Activated T-cell treated with anti-CD3 and anti-CD28 coated beads, Interleukin-2, amount 50 U/mL, for 24 hours (primary cell): ENCODE data around the gene ISY1.
A peak's percentile ranks its signal among the peaks of the same experiment; 100 is the strongest.
"Not testable (repeated sequence)": the region's sequence is repeated elsewhere in the genome, so short reads cannot be mapped to it uniquely, and the experiment has no call there.

Experiments
- DNase-seq: peaks from one replicate; pipeline ENCODE4 v3.0.0-alpha.2; 2020
- H3K27ac Mint-ChIP-seq: 2 replicates; pipeline ENCODE4 v1.8.0; 2020; ENCODE audit warnings: mild to moderate bottlenecking, mixed read lengths
- H3K27me3 Mint-ChIP-seq: 2 replicates; pipeline ENCODE4 v1.8.0; 2020; ENCODE audit warnings: mixed read lengths
- H3K36me3 Mint-ChIP-seq: 2 replicates; pipeline ENCODE4 v1.8.0; 2020; ENCODE audit warnings: low read depth, mixed read lengths
- H3K4me1 Mint-ChIP-seq: 2 replicates; pipeline ENCODE4 v1.8.0; 2020; ENCODE audit warnings: low read depth, mixed read lengths
- H3K4me3 Mint-ChIP-seq: 2 replicates; pipeline ENCODE4 v1.8.0; 2020; ENCODE audit warnings: mild to moderate bottlenecking, moderate library complexity, mixed read lengths
- H3K9me3 Mint-ChIP-seq: 2 replicates; pipeline ENCODE4 v1.8.0; 2020; ENCODE audit warnings: mixed read lengths

The ISY1 gene

DNA sequence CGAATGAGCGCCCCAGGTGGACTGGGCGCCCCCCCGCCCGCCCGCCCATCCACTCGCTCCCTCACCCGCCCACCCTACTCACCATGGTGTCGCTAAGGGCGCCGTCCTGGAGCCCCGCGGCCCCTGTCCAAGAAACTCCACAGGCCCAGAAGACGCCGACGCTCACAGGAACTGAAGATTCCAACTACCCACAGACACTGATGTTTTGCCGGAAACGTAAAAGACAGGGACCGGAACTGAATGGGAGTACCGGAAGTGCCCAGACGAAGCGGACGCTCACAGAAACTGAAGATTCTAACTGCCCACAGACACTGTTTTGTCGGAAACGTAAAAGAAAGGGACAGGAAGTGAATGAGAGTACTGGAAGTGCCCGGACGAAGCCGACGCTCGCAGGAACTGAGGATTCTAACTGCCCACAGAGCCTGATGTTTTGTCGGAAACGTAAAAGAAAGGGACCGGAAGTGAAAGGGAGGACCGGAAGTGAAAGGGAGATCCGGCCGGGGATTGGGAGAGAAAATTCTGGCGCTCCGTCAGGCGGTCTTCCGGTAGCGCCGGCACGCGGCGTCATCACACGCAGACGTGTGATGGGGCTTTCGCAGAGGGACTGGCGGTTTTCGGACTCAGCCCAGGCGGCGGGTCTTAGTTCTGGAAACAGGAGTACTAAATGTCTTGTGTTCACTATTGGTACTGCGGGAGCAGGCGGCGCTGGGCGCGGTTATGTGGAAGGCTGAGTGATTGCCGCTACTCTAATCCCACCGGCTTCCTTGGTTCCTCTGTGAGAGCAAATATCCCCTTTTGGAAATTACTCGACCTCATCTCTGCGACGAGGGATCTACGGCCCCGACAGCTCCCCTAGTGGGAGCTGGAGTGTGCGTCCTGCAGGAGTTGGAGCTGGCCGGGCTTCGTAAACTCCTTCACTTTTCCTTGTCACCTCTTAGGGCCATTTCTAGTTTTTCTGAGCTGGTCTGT, at the start of gene ISY1:
ISY1 (minus strand) TSS at position 173 of the 969 bp plus-strand sequence; CDS start at position 85, 88 bp downstream.
- Mint-ChIP-seq H3K27ac (peak within 1 kb of the TSS; percentile 99), H3K4me3 (peak within 1 kb of the TSS; percentile 87), H3K36me3 (peaks cover 78% of the 10 kb centered on the region), H3K4me1 (peaks cover 39% of the 10 kb centered on the region), H3K9me3 (no peaks in the 10 kb centered on the region), H3K27me3 (no peaks in the 10 kb centered on the region)
- peak; percentile 90 for DNase-seq

DNA sequence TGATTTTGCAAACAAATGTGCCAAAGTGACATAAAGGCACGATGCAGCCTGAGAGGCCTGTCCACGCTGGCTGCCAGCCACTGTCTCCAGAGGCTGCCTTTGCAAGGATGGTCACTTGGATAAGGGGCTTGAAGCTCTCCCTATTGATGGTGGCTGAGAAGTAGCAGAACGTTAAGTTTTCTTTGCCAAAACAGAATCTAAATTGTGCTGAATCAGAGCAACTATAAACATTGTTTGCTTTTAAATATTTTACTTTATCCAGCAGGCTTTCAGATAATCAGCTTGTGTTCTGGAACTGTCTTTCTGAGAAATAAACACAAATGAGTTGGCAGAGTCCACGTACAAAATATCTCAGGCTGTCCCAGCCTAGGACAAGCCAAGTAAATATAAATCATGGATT, 46.6 kb upstream of the ISY1 start:
- H3K4me3 Mint-ChIP-seq = no peak overlapping the region
- H3K36me3 Mint-ChIP-seq = no peaks in the 10 kb centered on the region
- no peak overlapping the region for H3K27ac Mint-ChIP-seq
- H3K9me3 Mint-ChIP-seq = no peaks in the 10 kb centered on the region
- peaks cover 3% of the 10 kb centered on the region for H3K27me3 Mint-ChIP-seq
- no peak for DNase-seq
- H3K4me1 Mint-ChIP-seq = no peaks in the 10 kb centered on the region

DNA sequence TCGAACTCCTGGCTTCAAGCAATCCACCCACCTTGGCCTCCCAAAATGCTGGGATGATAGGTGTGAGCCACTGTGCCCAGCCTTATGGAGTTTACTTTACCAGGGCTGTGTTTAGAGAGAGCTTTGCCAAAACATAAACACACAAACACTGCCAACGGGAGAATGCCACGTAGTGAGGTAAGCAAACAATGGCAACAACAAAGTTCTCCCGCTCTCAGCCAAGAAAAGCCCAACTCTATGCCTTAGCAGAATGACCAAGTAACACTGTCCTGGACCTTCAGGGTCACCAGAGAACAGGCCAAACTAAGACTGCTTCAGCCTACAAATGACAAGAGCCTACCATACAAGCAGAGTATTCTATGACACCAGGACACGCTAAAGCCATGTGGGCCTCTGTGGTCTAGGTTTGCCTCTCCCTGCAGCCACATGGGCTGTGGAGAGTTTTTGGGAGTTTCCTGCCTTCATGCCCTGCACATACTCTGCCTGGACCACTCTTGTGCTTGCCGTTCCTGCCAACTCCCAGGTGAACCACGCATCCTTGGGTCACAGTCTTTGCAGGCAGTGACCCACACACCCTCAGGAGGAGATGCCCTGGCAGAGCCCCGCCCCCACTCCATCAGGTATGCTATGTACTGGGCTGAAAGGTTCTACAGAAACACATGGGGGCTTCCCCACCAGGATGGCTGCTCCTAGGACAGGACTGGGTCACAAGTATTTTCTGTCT, 44.4 kb upstream of the ISY1 start:
- Mint-ChIP-seq H3K36me3 (no peaks in the 10 kb centered on the region), H3K27me3 (peaks cover 2% of the 10 kb centered on the region)
- DNase-seq = no peak

DNA sequence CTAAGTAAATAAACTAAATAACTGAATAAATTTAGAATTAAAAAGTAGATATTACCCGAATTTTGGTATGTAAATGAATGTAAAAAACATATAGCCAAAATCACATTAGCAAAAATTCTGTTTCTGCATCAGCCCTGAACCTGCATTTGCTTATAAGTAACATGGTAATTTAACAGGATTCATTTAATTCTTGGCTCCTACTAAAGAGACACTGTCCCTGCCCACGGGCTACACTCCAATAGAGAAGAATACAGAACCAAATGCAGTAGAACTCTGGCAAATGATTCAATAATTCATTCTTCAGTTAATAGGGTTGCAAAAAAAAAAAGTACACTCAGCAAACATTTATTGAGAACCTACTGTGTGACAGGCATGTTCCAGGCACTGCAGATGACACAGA, 43.6 kb upstream of the ISY1 start:
- Mint-ChIP-seq H3K27me3 (no peaks in the 10 kb centered on the region), H3K4me3 (no peak overlapping the region), H3K36me3 (no peaks in the 10 kb centered on the region), H3K9me3 (no peaks in the 10 kb centered on the region), H3K4me1 (no peaks in the 10 kb centered on the region), H3K27ac (no peak overlapping the region)
- no peak for DNase-seq

More for the DNA sequence above, 44.4 kb upstream of the ISY1 start:
- no peaks in the 10 kb centered on the region for H3K4me1 Mint-ChIP-seq
- no peak overlapping the region for H3K4me3 Mint-ChIP-seq
- no peak overlapping the region for H3K27ac Mint-ChIP-seq
- H3K9me3 Mint-ChIP-seq = no peaks in the 10 kb centered on the region

DNA sequence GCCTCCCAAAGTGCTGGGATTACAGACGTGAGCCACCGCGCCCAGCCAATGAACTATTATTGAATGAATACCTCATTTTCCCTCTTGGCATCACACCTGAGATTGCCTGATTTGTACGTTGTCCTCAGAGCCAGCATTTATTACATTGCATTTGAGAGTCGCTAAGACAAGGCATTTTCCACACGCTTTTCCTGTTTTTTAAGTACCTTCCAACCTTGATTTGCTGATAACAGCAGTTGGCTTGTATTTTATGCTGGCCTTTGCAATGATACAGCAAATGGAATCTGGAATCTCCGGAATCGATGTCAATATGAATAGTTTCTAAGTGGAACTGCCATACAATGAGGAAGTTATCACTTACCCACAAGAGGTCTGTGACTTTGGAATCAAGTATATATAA, 38.5 kb upstream of the ISY1 start:
- H3K36me3 Mint-ChIP-seq = no peaks in the 10 kb centered on the region

DNA sequence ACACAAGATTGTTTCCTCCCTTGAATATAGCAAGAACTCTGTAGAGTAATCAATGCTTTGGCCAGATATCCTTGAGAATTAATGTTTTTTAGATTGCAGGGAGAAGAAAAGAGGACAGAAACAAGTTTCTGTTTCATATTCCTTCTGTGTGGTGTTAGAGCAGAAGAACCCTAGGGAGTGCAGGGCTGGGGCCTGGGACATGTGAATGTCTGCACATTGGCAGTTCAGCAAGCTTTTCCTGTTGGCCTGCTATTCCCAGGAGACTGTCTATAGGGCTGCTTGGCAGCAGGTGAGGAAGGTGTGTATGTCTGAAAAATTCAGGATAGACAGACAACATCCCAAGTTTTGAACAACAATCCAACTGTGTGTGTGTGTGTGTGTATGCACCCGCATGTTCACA, 36.5 kb upstream of the ISY1 start:
- Mint-ChIP-seq H3K27ac (no peak overlapping the region), H3K36me3 (no peaks in the 10 kb centered on the region), H3K4me1 (peaks cover 9% of the 10 kb centered on the region), H3K9me3 (no peaks in the 10 kb centered on the region), H3K27me3 (no peaks in the 10 kb centered on the region), H3K4me3 (no peak overlapping the region)
- DNase-seq = no peak

More for the DNA sequence above, 38.5 kb upstream of the ISY1 start:
- H3K4me1 Mint-ChIP-seq = peaks cover 9% of the 10 kb centered on the region
- H3K4me3 Mint-ChIP-seq = no peak overlapping the region
- H3K27ac Mint-ChIP-seq = no peak overlapping the region
- no peaks in the 10 kb centered on the region for H3K9me3 Mint-ChIP-seq
- DNase-seq = no peak
- H3K27me3 Mint-ChIP-seq = no peaks in the 10 kb centered on the region

DNA sequence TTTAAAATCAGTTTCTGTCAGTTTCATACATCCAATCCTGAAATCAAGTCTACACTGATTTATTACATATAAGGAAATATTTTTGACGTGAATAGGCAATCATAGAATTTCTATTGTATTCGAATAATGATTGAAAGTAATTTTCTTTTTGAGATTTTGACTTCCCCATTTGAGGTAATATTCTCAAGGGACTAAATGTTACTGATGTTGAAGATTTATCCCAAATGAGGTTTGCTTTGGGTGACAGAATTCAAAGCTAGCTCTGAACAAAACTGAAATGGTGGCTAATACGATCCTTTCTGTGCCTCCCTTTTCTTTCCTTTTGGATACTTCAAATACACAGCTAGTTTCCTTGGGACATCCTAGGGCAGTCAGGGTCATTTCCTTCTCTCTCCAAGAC, 35.7 kb upstream of the ISY1 start:
- Mint-ChIP-seq H3K36me3 (no peaks in the 10 kb centered on the region), H3K4me1 (peaks cover 9% of the 10 kb centered on the region), H3K27me3 (no peaks in the 10 kb centered on the region), H3K27ac (no peak overlapping the region), H3K4me3 (no peak overlapping the region), H3K9me3 (no peaks in the 10 kb centered on the region)
- DNase-seq = no peak

DNA sequence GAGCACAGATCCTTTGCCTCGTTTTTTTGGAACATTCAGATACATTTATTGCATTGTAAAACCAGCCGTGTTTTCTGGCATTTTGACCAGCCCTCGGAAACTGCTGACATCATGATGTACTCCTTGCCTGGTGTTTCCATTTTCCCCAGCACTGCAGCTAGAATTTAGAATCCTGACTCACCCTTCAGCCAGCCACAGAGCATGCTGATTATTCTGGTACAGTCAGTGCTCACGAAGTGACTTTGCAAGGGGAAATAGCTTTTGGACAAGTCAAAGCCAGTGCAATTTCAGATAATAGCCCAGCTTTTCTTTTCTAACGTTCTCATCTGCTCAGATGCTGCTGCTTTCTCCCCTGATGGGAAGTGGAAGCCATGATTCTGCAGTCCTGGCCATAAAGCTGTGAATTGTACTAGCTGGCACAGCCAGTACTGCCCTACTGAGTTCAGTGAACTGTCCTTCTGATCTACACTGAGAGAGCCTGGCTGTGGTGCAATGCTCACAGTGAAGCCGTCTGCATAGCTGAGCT, 34.9 kb upstream of the ISY1 start:
- Mint-ChIP-seq H3K4me1 (peaks cover 9% of the 10 kb centered on the region), H3K4me3 (no peak overlapping the region), H3K9me3 (no peaks in the 10 kb centered on the region), H3K36me3 (no peaks in the 10 kb centered on the region), H3K27me3 (no peaks in the 10 kb centered on the region), H3K27ac (peak overlapping the region; percentile 44)
- no peak for DNase-seq

DNA sequence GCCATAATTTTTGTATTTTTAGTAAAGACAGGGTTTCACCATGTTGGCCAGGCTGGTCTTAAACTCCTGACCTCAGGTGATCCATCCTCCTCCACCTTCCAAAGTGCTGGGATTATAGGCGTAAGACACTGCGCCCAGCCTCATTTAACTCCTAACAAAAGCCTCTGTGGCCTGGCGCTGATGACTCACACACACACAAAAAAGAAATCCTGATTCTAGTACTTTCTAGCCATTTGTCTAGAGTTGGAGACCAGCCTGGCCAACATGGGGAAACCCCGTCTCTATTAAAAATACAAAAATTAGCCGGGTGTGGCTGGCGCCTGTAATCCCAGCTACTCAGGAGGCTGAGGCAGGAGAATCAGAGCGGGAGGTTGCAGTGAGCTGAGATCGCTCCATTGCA, 28.9 kb upstream of the ISY1 start:
- peaks cover 12% of the 10 kb centered on the region for H3K4me1 Mint-ChIP-seq
- not testable (repeated sequence) for H3K4me3 Mint-ChIP-seq, H3K27me3 Mint-ChIP-seq, DNase-seq, H3K36me3 Mint-ChIP-seq, H3K9me3 Mint-ChIP-seq, H3K27ac Mint-ChIP-seq

DNA sequence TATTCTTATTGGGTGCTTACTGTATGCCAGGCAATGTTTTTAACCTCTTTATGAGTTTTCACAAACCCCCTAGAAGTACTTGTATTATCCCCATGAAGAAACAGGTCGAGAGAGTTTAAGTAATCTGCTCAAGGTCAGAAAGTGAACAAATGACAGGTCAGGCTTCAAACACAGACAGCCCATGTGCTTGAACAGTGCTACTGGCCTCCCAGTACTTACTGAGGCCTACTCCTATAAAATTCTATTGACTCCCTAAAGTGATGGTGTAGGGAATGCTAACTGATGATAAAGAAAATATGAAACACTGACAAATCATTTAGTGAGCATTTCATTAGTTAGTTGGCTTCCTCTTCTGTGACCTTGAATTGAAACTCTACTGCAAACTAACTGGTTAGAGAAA, 27.0 kb upstream of the ISY1 start:
- H3K27ac Mint-ChIP-seq = peak overlapping the region; percentile 81
- no peak for DNase-seq
- H3K4me3 Mint-ChIP-seq = no peak overlapping the region
- no peaks in the 10 kb centered on the region for H3K9me3 Mint-ChIP-seq
- peaks cover 17% of the 10 kb centered on the region for H3K36me3 Mint-ChIP-seq
- H3K27me3 Mint-ChIP-seq = no peaks in the 10 kb centered on the region
- H3K4me1 Mint-ChIP-seq = peaks cover 14% of the 10 kb centered on the region

DNA sequence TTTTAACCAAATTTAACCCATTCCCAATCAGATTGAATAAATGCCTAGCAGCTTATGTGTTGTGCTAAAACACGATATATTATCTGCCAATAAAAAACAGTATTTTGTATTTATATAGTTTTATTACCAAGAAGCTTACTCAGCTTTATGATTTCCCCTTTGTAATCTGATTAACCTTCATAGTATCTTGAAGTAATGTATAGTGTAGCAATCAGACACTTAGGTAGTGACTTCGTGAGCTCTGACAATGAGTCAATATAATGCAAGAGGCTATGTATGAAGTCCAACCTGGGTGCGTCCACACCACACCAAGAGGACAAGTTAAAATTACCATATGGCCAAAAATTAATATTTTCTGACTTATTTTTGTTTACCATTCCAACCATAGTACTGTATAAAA, 24.9 kb upstream of the ISY1 start:
- Mint-ChIP-seq H3K27ac (peak overlapping the region; percentile 79), H3K36me3 (peaks cover 38% of the 10 kb centered on the region), H3K9me3 (no peaks in the 10 kb centered on the region), H3K4me1 (peaks cover 20% of the 10 kb centered on the region), H3K27me3 (no peaks in the 10 kb centered on the region), H3K4me3 (peak overlapping the region; percentile 98)
- DNase-seq = no peak

DNA sequence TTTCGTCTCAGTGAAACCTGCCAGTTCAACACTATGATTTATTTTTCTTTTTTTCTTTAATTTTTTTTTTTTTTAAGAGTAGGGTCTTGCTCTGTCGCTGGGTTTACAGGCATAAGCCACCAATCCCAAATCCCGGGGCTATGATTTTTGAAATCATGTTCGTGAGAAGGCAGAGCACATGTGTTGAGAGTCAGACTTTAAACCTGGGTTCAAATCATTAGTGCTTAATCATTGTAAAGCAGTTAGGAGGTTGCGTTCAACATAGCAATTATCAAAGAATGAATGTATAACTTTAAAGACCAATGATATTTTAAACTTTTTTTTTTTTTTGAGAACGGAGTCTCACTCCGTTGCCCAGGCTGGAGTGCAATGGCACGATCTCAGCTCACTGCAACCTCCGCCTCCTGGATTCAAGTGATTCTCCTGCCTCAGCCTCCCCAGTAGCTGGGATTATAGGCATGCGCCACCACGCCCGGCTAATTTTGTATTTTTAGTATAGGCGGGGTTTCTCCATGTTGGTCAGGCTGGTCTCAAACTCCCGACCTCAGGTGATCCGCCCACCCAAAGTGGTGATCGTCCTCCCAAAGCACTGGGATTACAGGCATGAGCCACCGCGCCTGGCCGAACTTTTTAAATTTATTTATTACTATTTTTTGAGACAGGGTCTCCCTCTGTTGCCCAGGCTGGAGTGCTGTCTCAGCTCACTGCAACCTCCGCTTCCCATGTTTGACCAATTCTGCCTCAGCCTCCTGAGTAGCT, 24.1 kb upstream of the ISY1 start:
- peak overlapping the region; percentile 99 for H3K27ac Mint-ChIP-seq
- not testable (repeated sequence) for H3K27me3 Mint-ChIP-seq, H3K9me3 Mint-ChIP-seq, DNase-seq
- H3K4me1 Mint-ChIP-seq = peaks cover 27% of the 10 kb centered on the region
- peaks cover 46% of the 10 kb centered on the region for H3K36me3 Mint-ChIP-seq
- H3K4me3 Mint-ChIP-seq = peak overlapping the region; percentile 98

DNA sequence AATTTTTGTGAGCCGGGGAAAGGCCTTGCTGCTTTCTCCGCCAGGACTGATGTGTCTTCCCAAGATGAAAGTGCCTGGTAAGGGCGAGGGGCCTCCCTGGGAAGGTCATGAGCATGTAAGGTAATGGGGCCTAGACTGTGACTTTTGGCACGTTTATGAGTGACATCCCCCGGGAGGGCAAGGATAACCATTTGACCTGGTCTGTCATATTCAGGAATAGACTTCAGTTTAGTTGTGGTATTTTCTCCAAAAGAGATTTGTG, 23.5 kb upstream of the ISY1 start:
- Mint-ChIP-seq H3K4me1 (peaks cover 32% of the 10 kb centered on the region), H3K27me3 (no peaks in the 10 kb centered on the region), H3K36me3 (peaks cover 53% of the 10 kb centered on the region), H3K9me3 (no peaks in the 10 kb centered on the region), H3K4me3 (peak overlapping the region; percentile 98), H3K27ac (peak overlapping the region; percentile 99)
- no peak for DNase-seq

DNA sequence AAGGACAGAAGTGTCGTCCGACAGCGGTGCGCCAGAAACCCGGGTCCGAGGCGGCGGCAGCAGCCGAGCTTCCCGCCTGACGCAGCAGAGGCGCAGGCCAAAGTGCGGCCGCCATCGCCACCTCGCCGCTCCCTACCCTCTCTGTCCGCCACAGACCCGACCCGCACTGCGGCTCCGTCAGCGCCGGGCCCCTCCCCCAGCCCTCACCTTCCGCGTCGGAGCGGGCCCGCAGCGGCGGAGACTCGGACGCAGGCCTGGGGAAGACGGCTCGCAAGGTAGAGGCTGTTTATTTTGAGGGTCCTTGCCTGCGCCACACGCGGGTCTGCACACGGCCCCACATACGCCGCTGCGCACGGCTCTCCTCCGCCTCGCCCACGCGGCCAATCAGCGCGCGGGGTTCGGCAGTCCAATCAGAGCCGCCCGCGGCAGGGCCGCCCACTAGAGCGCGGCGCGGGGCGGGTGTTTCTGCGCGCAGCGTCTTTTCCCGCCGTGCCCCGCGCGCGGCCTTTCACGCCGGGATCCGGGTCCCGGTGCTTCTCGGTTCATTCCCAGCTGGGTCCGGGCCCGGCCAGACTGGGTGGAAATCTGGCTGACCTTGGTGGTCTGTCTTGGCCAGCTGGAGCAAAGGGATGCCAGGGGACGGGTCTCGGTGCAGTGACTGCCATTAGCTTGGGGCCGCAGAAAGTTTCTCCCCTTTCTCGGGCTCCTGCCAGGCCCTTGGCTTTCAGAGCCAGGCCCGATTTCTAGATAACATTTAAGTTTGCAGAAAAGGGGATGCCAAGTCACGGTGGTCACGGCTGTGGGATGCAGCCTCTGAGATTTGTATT, 22.9 kb upstream of the ISY1 start, which contains the start of gene CNBP:
CNBP (minus strand) TSS at position 328 of the 827 bp plus-strand sequence. CDS start 12,139 bp downstream, outside the sequence.
- DNase-seq = peak; percentile 95
- peaks cover 37% of the 10 kb centered on the region for H3K4me1 Mint-ChIP-seq
- H3K4me3 Mint-ChIP-seq = peak within 1 kb of the TSS; percentile 98
- no peaks in the 10 kb centered on the region for H3K9me3 Mint-ChIP-seq
- H3K27me3 Mint-ChIP-seq = no peaks in the 10 kb centered on the region
- H3K36me3 Mint-ChIP-seq = peaks cover 58% of the 10 kb centered on the region
- H3K27ac Mint-ChIP-seq = peak within 1 kb of the TSS; percentile 99
